Ovary (tissue), 3 donors: ENCODE measurements around the gene ABHD8.

Experiments used
- CTCF ChIP-seq, 3 donors: fragments of 450-650 bp in 2 of 3; fragments of 200-600 bp in 1 of 3; IDR thresholded peaks; one replicate each; pipeline versions ENCODE4 v1.5.1 to v1.8.0; 2016 to 2022; ENCODE audit warnings: antibody characterized with exemption in 3 of 3, mild to moderate bottlenecking in 1 of 3
- EP300 ChIP-seq: sonication (generic); formaldehyde crosslinking; IDR thresholded peaks from one replicate; pipeline ENCODE4 v1.6.1; 2017; ENCODE audit warnings: antibody characterized with exemption
- POLR2A ChIP-seq: fragments of 450-650 bp; IDR thresholded peaks from one replicate; pipeline ENCODE4 v1.6.1; 2017; ENCODE audit warnings: antibody characterized with exemption, mild to moderate bottlenecking, moderate library complexity
- donor health status: DM: no; HTN: no; CAD: no.

GRCh38 chr19:17254636-17255035 is 48.6 kb downstream of the ABHD8 start:
- no peak for TF ChIP-seq POLR2A
- no peak for TF ChIP-seq CTCF (IDR thresholded peaks at IDR 0.05)
- no peak for TF ChIP-seq EP300
